GM19455 (cell line): ENCODE measurements around the gene NFAT5.

Source experiments
- ATAC-seq: cut with Tn5 transposase; IDR thresholded peaks from one replicate; pipeline ENCODE4 v1.9.1; 2021; ENCODE audit not compliant: unreplicated experiment

The NFAT5 gene

GRCh38 chr16:69732101-69732500, 166.3 kb downstream of the NFAT5 start:
- no peak for ATAC-seq

GRCh38 chr16:69741519-69741918, 175.8 kb downstream of the NFAT5 start:
- ATAC-seq: no peak

GRCh38 chr16:69741951-69742904, 176.5 kb downstream of the NFAT5 start:
- no peak for ATAC-seq

- no peak for ATAC-seq
Observed at GRCh38 chr16:69744363-69745231, 178.8 kb downstream of the NFAT5 start.

GRCh38 chr16:69745232-69745612, 179.5 kb downstream of the NFAT5 start:
- ATAC-seq: no peak

- no peak for ATAC-seq
Observed at GRCh38 chr16:69745959-69746358, 180.2 kb downstream of the NFAT5 start.

GRCh38 chr16:69747115-69747514, 181.3 kb downstream of the NFAT5 start:
- no peak for ATAC-seq

GRCh38 chr16:69748694-69749345, 183.1 kb downstream of the NFAT5 start:
- no peak for ATAC-seq

GRCh38 chr16:69754143-69754468, 188.3 kb downstream of the NFAT5 start:
- no peak for ATAC-seq
